Common myeloid progenitor, CD34-positive (primary cell): ENCODE data around the gene ZNF804B.
A peak's percentile ranks its signal among the peaks of the same experiment; 100 is the strongest.

Source experiments
- CTCF ChIA-PET: fragments of 350-600 bp; sonication (Branson Sonifier 250); formaldehyde crosslinking; loops from one replicate; lab custom pipeline; 2021; ENCODE audit warnings: antibody characterized with exemption; lab: Charles Lee
- POLR2A ChIA-PET: fragments of 350-600 bp; sonication (Branson Sonifier 250); formaldehyde crosslinking; loops from one replicate; lab custom pipeline; 2021; ENCODE audit warnings: antibody characterized with exemption; lab: Charles Lee
- DNase-seq, 3 donors: peaks; one replicate each; pipeline versions ENCODE4 v3.0.0 to v3.0.0-alpha.2; 2013
- H3K27ac ChIP-seq, 2 experiments: 1 replicate in 1 of 2; 2 replicates in 1 of 2; pipeline ENCODE4 v1.7.0; 2013; ENCODE audit warnings: inconsistent platforms in 2 of 2, low read length in 2 of 2, mild to moderate bottlenecking in 2 of 2, low read depth in 1 of 2, moderate library complexity in 1 of 2; ENCODE audit not compliant: severe bottlenecking in 2 of 2, insufficient read depth in 1 of 2, poor library complexity in 1 of 2
- H3K27me3 ChIP-seq, 5 experiments: replicated peaks in 2 of 5; 1 replicate in 3 of 5; 2 replicates in 2 of 5; pipeline versions ENCODE4 v1.6.1 to v1.7.0; 2013; ENCODE audit warnings: low read length in 4 of 5, mild to moderate bottlenecking in 2 of 5, moderate library complexity in 2 of 5, inconsistent platforms in 1 of 5; ENCODE audit not compliant: insufficient read depth in 5 of 5, control insufficient read depth in 4 of 5
- H3K36me3 ChIP-seq, 4 experiments: 1 replicate in 2 of 4; 2 replicates in 2 of 4; pipeline versions ENCODE4 v1.6.1 to v1.7.0; 2013; ENCODE audit warnings: low read length in 3 of 4, control low read depth in 1 of 4, mild to moderate bottlenecking in 1 of 4; ENCODE audit not compliant: control insufficient read depth in 4 of 4, insufficient read depth in 4 of 4
- H3K4me1 ChIP-seq, 4 experiments: 1 replicate in 3 of 4; 2 replicates in 1 of 4; pipeline versions ENCODE4 v1.6.1 to v1.7.1; 2013; ENCODE audit warnings: low read length in 3 of 4, mild to moderate bottlenecking in 3 of 4, control low read depth in 1 of 4, inconsistent platforms in 1 of 4, moderate library complexity in 1 of 4; ENCODE audit not compliant: control insufficient read depth in 4 of 4, insufficient read depth in 4 of 4; ENCODE audit errors: control extremely low read depth in 1 of 4
- H3K4me3 ChIP-seq, 7 experiments: 1 replicate in 4 of 7; 2 replicates in 3 of 7; pipeline versions ENCODE4 v1.5.1 to v1.7.0; 2013; ENCODE audit warnings: mild to moderate bottlenecking in 7 of 7, low read length in 6 of 7, moderate library complexity in 6 of 7, inconsistent platforms in 2 of 7, low read depth in 2 of 7, control low read depth in 1 of 7; ENCODE audit not compliant: insufficient read depth in 4 of 7, control insufficient read depth in 1 of 7; ENCODE audit errors: extremely low read depth in 1 of 7
- H3K9me3 ChIP-seq, 5 experiments: 1 replicate in 4 of 5; 2 replicates in 1 of 5; pipeline versions ENCODE4 v1.6.1 to v1.7.1; 2013; ENCODE audit warnings: low read length in 4 of 5, mild to moderate bottlenecking in 2 of 5, inconsistent platforms in 1 of 5, low read depth in 1 of 5, moderate library complexity in 1 of 5; ENCODE audit not compliant: control insufficient read depth in 4 of 5, insufficient read depth in 2 of 5; ENCODE audit errors: control extremely low read depth in 1 of 5
- WGBS: methylation state at CpG from one replicate; pipeline ENCODE4 v1.1.5; 2013; ENCODE audit not compliant: insufficient coverage; 5-methylcytosine and 5-hydroxymethylcytosine counted together

The ZNF804B gene

GRCh38 chr7:89028319-89028718 is 268.8 kb downstream of the ZNF804B start:
- POLR2A ChIA-PET = no interaction called here
- CTCF ChIA-PET = no interaction called here
- no peaks in the 10 kb centered on the region for H3K9me3 ChIP-seq
- peaks cover 0 to 15% (median 11%) of the 10 kb centered on the region in 4 experiments for H3K4me1 ChIP-seq
- no peaks in the 10 kb centered on the region for H3K27me3 ChIP-seq
- no peak for DNase-seq
- H3K36me3 ChIP-seq = no peaks in the 10 kb centered on the region
- no peak overlapping the region for H3K4me3 ChIP-seq
- H3K27ac ChIP-seq = no peak overlapping the region
- no CpG with 5 or more reads among the region's 4 CpGs for WGBS

DNA sequence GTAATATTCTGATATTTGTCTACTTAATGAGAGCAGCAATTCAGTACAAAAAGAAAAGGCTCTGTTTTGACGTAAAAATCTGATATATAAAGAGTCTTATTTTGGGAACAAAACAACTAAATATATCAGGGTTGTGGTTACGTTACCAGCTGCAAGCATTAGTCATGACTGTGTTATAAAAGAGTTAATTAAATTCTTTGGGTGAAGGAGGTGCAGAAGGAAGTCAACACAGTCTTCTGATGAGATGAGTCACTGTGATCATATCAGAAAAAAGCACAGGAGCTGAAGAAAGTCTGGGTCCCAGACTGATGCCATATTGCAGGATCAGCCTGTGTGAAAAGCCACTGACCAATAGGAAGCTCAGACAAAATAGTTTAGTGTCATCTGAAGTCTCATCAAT is 270.4 kb downstream of the ZNF804B start:
- Histone ChIP-seq H3K27ac (no peak overlapping the region), H3K36me3 (no peaks in the 10 kb centered on the region), H3K4me1 (peaks cover 0 to 8% (median 3%) of the 10 kb centered on the region in 4 experiments), H3K4me3 (peak overlapping the region in 1 of 7 experiments; percentile 41), H3K27me3 (no peaks in the 10 kb centered on the region), H3K9me3 (no peaks in the 10 kb centered on the region)
- ChIA-PET POLR2A (no interaction called here), CTCF (interaction anchor here (0.7 to 1.5 kb wide), 3 partner anchors 34 to 239 kb away, joined by 3 read pairs; no protein-coding TSS in a partner anchor)
- 20% methylated on average over 1 of the region's 2 CpGs for WGBS
- DNase-seq = peak; percentile 6 to 82 (median 71)

DNA sequence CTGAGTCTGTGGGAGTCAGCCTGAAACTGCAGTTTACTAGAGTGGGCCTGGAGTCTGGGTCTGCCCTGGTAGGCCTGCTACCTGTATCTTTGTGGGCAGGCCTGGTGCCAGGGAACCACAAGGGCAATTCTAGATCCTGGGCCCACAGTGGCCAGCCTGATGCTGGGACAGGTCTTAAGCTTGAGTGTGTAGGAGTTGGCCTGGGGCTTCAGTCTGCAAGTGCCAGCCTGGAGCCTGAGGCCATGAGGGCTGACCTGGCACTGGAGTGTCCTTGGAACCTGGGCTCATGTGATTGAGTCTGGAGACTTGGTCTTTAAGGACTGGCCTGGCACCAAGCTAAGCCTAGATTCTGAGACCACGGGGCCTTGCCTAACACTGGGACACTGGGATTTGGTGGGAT is 281.7 kb downstream of the ZNF804B start:
- no peak for DNase-seq
- H3K4me1 ChIP-seq = no peaks in the 10 kb centered on the region
- H3K4me3 ChIP-seq = no peak overlapping the region
- no peak overlapping the region for H3K27ac ChIP-seq
- H3K27me3 ChIP-seq = no peaks in the 10 kb centered on the region
- ChIA-PET CTCF (no interaction called here), POLR2A (no interaction called here)
- H3K36me3 ChIP-seq = no peaks in the 10 kb centered on the region
- peaks cover 0 to 9% (median 4%) of the 10 kb centered on the region in 5 experiments for H3K9me3 ChIP-seq
- no CpG with 5 or more reads among the region's 1 CpG for WGBS

DNA sequence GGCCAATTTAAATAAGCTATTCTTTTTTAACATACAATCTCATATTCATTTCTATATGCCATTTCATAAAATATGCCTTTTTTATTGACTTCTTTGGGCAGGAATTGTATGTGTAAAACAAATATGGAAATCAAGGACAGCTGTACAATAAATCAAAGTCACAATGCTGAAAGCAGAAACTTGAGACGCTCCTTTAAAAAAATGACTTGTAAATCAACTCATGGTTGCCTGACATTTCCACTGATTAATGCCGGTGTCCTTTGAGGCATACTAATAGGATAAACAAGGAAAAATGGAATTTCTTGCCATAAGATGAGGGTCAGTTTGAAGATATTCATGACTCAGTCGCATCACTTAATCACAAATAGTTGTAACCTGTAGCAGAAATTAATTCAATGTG is 283.4 kb downstream of the ZNF804B start:
- DNase-seq = no peak
- Histone ChIP-seq H3K27ac (no peak overlapping the region), H3K4me3 (no peak overlapping the region), H3K27me3 (no peaks in the 10 kb centered on the region), H3K36me3 (no peaks in the 10 kb centered on the region), H3K4me1 (no peaks in the 10 kb centered on the region), H3K9me3 (peaks cover 0 to 9% (median 6%) of the 10 kb centered on the region in 5 experiments)
- WGBS = 85% methylated on average over 2 of the region's 3 CpGs
- ChIA-PET CTCF (no interaction called here), POLR2A (no interaction called here)

DNA sequence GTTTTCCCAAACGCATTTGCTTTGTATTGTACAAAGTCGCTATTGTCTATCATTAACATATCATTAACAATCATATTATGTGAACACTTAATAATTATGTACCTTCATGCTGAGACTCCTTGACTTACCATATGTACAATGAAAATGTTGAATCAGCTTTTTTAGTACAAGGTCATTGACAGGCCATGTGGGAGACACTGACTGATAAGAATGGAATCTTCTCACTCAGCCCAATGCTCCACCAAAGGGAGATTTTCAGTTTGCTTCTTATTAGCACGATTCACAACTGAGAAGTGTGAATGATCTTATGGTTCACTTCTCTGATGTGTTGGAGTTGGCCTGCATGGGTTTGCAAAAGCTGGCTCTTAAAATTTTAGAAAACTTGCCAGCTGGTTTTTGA is 289.5 kb downstream of the ZNF804B start:
- H3K27me3 ChIP-seq = no peaks in the 10 kb centered on the region
- WGBS = no CpG with 5 or more reads among the region's 3 CpGs
- CTCF ChIA-PET = no interaction called here

DNA sequence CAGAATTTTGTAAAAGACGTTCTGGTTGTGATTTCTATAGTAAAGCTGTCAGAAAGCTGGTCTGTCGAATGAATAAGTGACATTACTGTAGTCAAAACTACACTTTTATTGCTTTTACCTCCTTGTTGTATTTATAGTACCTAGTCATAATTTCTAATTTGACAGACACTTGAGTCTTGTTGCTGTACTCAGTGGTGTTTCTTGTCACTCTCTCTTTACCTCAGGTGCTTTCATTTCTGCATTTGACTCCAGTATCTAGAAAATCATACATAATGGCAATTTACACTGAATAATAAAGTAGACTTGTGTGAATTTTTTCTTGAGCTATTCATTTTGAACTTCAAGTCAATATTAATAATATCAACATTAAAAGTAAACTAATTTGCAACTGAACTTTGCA is 293.6 kb downstream of the ZNF804B start:
- POLR2A ChIA-PET = no interaction called here
- no peak overlapping the region for H3K27ac ChIP-seq
- H3K27me3 ChIP-seq = no peaks in the 10 kb centered on the region
- WGBS = no CpG with 5 or more reads among the region's 2 CpGs
- peaks cover 0 to 9% (median 2%) of the 10 kb centered on the region in 4 experiments for H3K4me1 ChIP-seq
- no peak overlapping the region for H3K4me3 ChIP-seq
- CTCF ChIA-PET = no interaction called here
- H3K9me3 ChIP-seq = no peaks in the 10 kb centered on the region
- no peaks in the 10 kb centered on the region for H3K36me3 ChIP-seq
- no peak for DNase-seq

More for the DNA sequence above, 289.5 kb downstream of the ZNF804B start:
- Histone ChIP-seq H3K4me1 (peaks cover 0 to 3% (median 0%) of the 10 kb centered on the region in 4 experiments), H3K9me3 (peaks cover 0 to 6% (median 1%) of the 10 kb centered on the region in 5 experiments), H3K27ac (no peak overlapping the region), H3K36me3 (no peaks in the 10 kb centered on the region), H3K4me3 (no peak overlapping the region)
- POLR2A ChIA-PET = no interaction called here
- no peak for DNase-seq

DNA sequence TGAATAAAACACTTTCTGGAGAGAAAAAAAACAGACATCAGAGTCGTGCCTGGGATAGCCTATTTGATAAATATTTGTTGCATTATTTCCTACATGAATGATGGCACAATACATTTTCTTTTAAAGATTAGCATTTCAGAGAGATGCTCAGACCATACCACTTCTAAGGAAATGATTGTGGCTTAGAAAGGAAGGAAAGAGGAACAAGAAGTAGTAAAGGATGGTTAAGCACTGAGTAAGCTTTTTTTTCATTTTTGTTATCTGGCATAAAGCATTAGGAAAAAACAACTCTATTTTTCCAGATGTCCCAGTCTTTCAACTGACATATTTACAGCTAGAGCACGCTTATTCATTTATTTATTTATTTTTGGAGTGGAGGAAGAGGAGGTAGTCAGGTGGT is 294.9 kb downstream of the ZNF804B start:
- H3K4me1 ChIP-seq = peaks cover 0 to 9% (median 2%) of the 10 kb centered on the region in 4 experiments
- ChIA-PET CTCF (no interaction called here), POLR2A (no interaction called here)
- H3K4me3 ChIP-seq = no peak overlapping the region
- H3K27me3 ChIP-seq = no peaks in the 10 kb centered on the region
- no peaks in the 10 kb centered on the region for H3K9me3 ChIP-seq
- no peaks in the 10 kb centered on the region for H3K36me3 ChIP-seq
- WGBS = no CpG with 5 or more reads among the region's 2 CpGs
- no peak overlapping the region for H3K27ac ChIP-seq
- DNase-seq = peak; percentile 2 to 57 (median 53)
